ENCODE data around the gene ZMIZ1.

The ZMIZ1 gene

DNA sequence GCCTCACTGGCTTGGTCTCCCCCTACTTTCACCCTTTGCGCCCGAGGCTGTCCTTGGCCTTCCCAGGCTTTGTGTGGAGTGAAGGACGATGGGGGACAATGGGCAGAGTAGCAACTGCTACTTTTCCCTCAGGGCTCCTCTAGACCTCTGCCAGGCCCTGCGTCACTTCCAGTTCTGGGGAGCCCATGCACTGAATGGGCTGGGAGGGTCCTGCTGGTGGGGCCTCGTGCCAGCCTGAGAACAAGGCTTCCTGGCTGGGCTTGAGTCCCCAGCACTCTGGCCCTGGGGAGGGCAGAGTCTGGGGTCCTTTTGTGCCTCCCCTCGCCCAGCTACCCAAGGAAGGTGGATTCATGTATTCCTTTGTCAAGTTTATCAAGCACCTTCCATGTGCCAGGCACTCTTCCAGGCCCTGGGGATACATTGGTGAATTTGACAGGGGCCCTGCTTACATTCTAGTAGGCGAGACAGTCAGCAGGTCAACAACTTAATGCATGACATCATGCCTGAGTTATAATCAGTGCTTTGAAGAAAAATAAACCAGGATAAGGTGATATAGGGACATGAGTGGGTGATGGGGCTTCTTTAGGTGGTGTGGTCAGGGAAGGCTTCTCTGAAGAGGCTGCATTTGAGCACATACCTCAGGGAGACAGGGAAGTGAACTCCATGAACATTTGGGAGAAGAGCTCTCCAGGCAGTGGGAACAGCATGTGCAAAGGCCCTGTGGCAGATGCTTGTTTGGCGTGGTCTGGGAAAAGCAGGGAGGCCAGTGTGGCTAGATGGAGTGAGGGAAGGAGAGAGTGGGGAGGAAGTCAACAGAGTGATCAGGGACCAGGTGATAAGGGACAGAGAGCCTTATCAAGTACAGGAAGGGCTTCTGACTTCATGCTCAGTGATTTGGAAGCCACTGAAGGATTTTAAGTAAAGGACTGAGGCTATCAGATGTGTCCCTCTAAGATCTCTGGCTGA, 14.1 kb downstream of the ZMIZ1 start:
- FAIRE-seq = no peak

DNA sequence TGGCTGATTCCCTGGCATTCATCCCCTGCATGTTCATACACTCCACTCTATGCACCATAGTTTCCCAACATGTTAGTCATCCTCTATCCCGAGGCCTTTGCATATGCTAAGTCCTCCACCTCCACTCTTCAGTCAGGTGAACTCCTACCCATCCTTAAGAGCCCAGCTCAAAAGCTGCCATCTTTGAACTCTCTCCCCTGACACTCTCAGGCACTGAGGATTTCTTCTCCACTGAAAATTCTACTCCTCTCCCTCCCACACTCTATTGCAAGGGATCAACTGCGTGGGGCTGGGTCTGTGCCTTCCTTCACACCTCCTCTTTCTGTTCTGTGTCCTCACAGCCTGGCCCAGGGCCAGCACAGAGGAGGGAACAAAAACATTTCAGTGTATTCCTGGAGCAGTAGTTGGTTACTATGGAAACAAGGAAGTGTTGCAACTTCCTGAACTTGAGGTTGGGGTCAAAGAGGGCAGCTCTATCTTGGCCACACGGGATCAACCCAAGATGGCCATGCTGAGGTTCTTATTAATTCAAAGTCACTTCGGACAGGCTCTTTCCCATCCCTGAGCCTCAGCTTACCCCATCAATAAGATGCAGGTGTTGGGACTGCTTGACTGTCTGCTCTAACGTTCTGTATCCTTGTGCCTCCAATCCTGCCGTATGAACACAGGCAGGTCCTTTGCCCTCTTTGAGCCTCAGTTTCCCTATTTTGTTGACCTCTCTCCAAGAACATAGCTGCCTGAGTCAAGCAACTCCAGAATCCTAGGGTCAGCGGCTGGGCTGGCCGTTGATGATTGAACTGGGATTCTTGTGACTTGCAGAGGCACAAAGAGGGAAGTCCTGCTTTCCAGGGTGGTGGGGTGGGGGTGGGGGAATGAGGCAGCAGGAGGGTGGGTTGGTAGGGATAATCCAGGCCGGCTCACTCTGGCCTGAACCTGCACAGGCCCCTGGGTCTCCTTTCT, 15.5 kb downstream of the ZMIZ1 start:
- FAIRE-seq = no peak

DNA sequence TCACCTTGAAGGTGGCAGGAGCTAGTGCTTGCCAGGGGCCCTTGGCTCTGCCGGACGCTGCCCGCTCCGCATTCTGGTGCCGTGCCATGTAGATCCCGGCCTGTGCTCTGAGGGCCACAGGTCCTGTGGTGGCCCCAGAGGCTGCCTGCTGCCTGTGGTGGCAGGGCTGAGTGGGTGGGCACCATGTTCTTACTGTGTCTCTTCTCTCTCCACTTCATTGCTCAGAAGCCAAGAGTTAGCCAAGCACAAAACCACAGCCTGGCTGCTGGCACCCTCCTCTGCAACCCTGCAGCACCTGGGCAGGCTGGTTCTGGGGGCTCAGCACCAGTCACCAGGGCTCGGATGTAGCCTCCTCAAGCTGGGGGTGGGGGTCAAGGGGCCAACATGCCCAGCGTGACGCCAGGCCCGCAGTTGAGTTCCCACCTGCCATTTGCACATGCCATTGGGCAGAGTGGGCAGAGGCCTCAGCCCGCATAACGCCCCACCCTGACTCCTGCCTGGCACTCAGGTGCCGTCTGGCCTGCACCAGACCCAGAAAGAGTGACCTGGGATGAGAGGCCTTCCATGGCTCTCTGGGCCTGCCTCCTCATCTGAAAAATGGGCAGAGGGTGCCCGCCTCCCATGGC, 16.3 kb downstream of the ZMIZ1 start:
- FAIRE-seq = no peak

DNA sequence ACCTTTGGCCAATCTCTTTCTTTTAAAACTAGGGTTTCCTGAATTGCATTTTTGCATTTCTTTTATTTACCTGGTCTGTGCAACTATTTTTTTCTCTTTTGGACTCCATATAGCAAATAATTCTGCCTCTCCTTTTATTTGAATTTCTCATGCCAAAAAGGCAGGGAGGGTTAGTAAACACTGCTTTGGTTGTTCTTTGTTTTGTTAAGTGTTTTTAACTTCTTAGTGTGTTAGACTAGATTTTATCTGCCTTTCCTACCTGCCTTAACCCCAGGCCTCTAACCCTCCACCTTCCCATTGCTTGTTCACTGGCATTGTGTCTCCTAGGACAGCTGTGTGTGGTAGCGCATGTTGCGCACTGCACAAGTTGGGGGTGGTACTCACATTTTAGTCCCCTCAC, 18.1 kb downstream of the ZMIZ1 start:
- no peak for FAIRE-seq

DNA sequence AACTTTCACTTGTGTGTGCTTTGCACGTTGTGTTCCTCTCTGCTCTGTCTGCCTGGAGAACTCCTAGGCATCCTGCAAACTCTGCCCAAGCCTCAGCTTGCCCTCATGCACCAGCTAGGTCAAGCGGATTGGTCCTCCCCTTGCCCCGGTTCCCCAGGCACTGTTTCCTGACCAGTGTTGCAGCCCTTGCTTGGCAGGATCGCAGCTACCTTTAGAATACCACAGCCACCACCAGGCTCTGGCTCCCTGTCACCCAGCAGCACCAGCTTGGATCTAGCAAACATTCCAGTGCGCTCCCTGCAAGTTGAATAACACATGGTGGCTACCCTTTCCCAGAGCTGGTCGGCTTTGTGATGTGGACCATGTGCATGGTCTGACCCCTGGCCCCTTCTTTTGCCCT, 19.0 kb downstream of the ZMIZ1 start:
- no peak for FAIRE-seq

DNA sequence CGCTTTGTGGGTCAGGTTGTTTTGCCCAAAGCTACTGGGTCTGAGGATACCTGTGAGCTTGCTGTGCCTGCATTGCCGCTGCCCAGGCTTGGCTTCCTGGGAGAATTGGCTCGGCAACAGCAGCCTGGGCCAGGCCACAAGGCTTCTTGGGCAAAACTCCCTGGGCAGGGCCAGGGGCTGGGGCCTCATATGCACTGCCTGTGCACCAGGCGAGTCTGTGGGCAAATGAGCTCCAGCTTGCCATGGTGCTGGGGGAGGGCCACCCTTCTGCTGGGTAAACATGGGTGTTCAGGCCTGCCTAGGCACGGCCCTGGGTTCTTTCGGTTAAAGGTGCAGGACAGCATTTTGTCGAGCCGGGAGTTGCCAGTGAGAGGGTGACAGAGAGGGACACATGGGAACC, 19.4 kb downstream of the ZMIZ1 start:
- no peak for FAIRE-seq

DNA sequence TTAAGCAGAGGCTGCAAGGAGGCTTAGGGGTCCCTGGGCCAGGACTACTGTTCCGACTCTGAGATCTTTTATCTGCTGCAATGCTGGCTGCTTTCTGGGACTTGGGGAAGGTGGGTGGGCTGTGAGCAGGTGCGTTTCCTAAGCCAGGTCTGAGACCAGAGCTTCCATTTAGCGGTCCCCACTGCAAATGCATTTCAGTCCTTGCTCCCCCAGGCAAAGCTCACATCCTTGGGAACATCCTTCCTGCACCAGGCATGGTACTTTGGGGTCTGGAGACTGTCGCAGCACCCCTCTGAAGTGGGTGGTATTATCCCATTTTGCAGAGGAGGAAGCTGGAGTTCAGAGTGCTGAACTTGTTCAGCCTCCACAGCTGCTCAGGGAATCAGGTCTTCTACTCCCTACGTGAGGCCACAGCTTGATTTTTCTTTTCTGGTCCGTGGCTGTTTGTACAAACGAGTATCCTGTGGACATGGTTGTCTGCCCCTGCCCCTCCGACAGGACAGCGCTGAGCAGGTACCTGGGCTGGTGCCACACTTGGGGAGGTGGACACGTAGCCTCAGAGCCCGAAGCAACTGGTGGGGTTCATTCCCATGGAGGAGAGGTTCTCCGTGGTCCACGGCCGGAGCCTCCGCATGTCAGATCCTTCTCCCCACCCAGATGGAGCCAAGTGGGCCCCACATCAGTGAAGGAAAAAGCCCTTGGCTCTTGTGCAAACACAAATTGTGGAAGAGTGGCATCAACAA, 20.0 kb downstream of the ZMIZ1 start:
- FAIRE-seq = no peak

DNA sequence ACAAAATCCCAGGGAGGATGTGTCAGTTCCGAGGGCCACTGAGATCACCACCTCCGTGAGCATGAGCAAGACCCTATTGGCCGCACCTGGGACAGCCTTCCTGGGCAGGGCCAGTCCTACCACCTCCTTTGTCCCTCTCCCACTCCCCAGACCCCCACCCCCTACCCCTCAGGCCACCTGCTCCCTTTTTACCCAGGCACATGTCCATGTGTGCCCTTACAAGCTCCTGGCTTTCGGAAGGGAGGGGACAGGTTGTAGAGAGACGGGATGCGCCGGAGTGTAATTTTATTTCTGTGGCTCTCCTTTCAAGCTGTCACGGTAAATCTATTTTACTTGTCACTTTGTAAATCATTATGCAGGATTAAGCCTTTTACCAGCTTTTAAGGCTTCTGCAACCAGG, 20.9 kb downstream of the ZMIZ1 start:
- FAIRE-seq = no peak

DNA sequence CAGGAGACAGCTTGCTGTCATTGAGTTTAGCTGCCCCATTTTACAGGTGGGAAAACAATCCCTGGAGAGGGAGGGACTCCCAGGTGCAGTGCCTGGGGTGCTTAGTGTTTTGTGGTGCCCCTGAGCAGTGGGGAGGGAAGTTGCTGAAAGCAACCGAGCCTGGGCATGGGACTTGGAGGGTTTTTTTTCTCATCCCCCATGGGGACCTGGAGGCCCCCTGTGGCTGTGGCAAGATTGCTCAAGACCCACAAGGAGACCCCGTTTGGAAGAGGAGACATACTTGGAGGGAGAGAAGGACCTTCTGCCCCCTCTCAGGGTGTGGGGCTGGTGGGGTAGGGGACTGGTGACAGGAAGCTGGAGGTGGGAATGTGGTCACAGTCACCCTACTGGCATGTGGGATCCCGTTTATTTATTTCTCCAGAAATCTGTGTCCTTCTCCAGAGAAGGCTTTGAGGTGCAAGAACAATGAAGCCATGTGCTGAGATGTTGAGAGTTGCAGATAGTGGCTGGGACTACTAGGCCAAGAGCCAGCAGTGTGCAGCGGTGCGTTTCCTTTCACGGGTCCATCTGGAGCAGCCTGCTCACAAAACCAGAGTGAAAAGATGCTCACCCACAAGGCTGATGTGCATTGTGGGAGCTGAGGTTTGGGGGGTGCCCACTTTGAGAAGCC, 21.5 kb downstream of the ZMIZ1 start:
- FAIRE-seq = no peak

DNA sequence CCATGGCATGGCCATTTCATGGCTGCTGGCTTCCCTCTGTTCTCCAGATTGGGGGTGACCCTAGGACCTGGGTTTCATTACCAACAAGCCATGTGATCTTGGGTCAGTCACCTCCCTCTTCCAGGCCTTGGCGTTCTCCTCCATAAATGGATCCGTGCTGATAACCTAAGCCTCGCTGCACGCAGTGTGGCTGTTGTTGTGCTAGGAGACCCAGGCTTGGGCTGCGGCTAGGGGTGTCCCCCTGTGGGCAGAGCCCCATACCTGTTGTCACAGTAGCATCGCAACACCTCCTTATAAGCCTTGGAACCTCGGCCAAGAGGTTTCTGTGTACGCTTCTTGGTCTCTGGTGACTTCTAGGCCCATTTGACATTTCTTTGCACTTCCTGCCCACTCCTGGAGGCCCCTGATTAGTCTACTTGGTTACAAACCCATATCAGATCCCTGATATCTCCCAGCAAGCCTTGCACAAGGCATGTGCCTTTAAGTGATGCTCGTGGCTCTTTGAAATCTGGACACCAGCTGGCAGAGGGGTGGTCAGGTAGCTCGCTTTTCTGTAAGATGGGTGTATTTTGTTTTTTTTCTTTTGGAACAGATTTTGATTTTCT, 23.6 kb downstream of the ZMIZ1 start:
- no peak for FAIRE-seq

DNA sequence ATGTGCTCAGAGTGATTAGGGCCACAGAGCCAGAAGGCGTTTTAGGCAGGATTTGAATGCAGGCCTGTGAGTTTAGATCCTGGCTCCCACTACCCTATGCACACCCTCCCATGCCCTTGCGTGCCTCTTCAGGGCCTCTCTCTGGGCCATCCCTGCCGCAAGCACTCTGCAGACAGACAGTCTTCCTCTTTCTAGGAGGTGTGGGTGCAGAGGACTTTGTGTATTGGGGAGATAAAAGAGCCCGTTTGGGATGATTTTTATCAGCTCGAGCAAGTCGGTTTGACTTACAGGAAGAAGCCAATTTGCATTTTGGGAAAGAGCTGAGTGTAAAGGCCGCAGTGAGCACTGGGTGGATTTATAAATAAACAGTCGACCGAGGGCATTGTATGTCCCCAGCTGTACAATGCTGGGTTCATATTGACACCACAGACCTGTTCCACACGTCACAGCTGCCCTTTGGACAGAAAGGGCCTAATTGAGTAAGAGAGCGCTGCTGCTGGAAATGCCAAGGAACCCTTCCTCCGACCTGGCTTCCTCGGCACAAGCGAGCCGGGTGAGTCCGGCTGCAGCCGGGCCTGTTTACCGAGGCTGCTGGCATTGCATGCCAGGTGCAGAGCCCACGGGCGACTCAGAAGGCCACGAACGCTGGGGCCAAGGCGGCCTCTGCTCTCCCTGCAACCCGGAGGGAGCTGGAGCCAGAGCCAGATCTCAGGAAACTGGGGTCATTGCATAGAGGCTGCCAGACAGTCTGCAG, 25.1 kb downstream of the ZMIZ1 start:
- no peak for FAIRE-seq

DNA sequence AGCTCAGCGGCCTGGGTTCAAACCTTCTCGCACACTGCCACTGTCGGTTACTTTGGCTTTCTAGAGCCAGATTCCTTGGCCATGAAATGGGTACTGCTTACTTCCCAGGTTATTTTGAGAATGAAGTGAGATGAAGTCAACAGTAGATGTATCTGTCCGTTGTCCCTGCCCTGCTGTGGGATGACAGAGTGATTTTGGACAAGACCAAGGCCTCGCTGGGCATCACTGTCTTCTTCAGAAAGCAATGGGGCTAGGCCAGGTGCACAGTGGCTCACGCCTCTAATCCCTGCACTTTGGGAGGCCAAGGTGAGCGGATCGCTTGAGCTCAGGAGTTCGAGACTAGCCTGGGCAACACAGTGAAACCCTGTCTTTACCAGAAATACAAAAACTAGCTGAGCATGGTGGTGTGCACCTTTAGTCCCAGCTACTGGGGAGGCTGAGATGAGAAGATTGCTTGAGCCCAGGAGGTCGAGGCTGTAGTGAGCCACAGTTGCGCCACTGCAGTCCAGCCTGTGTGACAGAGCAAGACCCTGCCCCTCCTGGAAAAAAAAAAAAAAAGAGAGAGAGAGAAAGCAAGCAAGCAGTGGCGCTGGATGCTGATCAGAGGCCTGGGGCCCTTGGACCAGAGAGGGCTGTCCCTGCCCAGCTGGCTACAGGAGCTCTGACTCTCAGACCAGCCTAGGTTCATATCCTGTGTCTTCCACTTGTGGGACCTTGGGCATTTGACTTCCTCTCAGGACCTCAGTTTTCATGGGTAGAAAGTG, 25.8 kb downstream of the ZMIZ1 start:
- FAIRE-seq = no peak

DNA sequence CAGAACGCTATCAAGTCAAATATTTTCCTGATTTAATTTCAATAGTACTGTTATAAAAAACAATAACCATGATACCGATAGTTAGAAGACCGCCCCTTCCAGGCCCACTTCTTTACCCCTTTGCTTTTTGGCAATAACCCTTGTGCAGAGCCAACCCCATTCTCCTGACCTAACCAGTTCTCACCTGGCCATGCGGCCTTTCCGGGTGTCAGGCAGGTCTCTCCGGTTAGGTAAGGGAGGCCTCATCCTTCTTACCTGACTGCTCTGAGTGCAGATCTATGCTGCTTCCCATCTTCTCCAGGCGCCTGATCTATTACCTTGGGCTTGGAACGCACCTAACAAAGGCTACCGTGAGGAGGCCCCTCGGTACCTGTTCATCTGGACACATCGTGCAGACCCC, 26.6 kb downstream of the ZMIZ1 start:
- no peak for FAIRE-seq

DNA sequence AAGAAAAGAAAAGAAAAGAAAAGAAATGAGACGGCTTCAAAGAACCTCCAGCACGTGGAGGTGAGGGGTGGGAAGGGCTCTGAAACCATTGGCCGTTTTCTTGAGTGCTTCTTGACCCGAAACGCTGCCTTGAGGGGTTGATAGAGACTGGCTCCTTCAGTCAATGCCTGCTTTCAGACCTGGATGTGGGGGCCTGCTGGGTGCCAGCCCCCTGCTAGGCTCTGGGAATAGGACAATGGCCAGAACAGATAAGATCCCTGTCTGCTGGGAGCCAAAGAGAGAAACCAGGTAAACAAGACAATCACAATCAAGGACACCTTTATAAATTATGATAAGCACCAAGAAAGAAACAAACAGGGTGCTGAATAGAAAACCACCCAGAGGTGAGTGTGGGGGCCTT, 27.7 kb downstream of the ZMIZ1 start:
- FAIRE-seq = no peak

DNA sequence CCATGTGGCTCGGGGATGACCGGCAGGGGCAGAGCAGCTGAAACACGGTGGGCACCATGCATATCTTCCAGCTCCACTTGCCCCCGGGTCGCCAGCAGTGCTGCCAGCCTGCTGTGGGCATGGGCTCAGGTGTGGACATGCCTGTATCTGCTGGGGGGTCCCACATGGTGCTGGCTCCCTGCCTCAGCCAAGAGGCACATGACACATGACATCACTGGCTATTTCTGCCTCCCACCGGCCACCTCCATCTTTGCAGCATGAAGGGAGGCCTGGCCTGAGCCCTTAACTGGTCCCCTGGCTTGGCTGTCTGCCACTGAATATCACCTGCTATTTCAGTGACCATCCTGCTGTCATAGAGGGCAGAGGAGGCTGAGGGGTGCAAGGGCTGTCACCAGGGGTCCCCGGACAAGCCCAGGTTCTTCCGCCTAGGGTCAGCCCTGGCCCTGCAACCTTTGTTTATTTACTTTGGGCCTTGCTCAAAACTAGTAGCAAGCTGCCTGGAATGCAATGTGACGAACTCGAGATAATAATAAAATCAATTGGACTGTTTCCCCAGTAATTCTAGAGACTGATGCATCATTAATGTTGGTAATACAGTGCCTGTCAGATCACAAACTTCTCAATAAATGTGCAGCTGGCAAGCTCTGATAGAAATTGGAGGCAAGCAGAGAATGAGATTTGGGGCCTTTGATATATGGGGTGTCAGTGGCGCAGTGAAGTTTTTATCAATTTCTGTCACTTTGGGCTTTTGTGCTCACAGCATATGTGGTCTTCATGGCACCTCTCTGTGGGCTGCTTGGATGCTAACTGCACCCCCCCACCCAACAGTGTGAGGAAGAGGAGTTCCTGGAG, 28.5 kb downstream of the ZMIZ1 start:
- no peak for FAIRE-seq

DNA sequence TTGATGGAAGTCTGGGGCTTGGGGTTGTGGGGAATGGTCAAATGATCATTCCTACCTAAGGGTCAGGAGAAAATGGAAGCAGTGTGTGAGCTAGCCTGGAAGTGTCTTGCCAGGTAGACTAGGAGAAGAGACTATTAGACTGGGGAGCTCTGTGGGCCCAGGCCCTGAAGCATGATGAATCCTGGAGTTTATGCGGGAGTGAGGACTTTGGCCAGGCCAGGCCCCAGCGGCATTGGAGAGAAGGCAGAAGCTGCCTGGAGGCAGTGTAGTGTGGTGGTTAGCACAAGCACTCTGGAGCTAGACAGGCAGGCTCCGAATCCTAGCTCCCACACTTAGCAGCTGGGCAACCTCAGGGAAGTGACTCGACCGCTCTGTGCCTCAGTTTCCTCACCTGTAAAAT, 29.3 kb downstream of the ZMIZ1 start:
- no peak for FAIRE-seq

DNA sequence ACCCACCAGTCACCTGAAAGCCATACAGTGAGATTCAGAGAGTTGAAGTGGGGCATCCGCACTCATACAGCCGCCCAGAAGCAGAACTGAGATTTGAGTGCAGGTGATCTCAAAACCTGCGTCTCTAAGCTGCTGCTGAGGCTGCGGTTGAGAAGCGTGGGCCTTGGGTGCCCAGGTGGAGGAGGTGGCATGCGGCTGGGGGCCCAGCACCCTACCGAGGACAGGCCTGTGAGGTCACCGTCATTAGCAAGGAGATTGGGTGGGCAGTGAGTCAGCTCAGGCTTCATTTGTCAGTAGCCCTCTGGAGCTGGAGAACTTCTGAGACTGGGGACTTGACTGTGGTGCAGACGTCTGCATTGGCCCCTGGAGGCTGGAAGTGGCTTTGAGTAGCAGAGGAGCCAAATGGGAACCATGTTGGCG, 29.8 kb downstream of the ZMIZ1 start:
- FAIRE-seq = no peak

DNA sequence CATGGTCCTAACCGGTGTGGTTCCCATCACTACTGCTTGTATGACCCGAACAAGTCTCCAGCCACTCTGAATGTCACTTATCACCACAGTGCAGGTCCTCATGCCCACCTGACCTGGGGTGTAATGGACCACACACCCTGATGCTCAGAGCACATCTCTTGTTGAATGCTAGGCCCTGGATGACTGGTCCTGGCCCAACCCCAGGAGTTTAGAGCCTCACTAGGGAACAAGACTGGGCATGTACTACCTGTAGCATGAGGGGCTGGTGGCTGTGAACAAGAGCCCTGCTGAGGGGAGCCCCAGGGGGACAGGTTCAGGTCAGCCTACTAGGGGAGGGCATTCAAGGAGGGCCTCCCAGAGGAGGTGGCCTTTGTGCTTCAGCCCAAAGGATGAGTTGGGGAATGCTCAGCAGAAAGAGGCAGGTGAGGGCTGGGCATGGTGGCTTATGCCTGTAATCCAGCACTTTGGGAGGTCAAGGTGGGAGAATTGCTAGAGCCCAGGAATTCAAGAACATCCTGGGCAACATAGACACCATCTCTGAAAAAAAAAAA, 31.2 kb downstream of the ZMIZ1 start:
- no peak for FAIRE-seq

All from endometrium (tissue), 2 donors.